Activated naive CD4-positive, alpha-beta T cell treated with anti-CD3 and anti-CD28 coated beads for 36 hours (primary cell): ENCODE measurements around the gene CHAF1B. TPM values are rescaled to one million over a fixed set of nuclear protein-coding genes. Genes with fewer than 3 reads are reported as not detected.

Experiments used
- CTCF ChIA-PET: fragments of 350-600 bp; sonication (Branson Sonifier 250); formaldehyde crosslinking; loops from one replicate; lab custom pipeline; 2021; ENCODE audit warnings: antibody characterized with exemption; lab: Charles Lee
- DNase-seq: peaks from one replicate; pipeline ENCODE4 v3.0.0-alpha.2; 2020
- H3K27ac Mint-ChIP-seq: one replicate; pipeline ENCODE4 v1.8.0; 2021; ENCODE audit warnings: mild to moderate bottlenecking, mixed read lengths
- H3K27me3 Mint-ChIP-seq: one replicate; pipeline ENCODE4 v1.8.0; 2021; ENCODE audit warnings: low read depth, mixed read lengths
- H3K36me3 Mint-ChIP-seq: one replicate; pipeline ENCODE4 v1.8.0; 2021; ENCODE audit warnings: low read depth, mixed read lengths
- H3K4me1 Mint-ChIP-seq: one replicate; pipeline ENCODE4 v1.8.0; 2021; ENCODE audit warnings: low read depth, mixed read lengths
- H3K4me3 Mint-ChIP-seq: one replicate; pipeline ENCODE4 v1.8.0; 2021; ENCODE audit warnings: mild to moderate bottlenecking, moderate library complexity, mixed read lengths
- H3K9me3 Mint-ChIP-seq: one replicate; pipeline ENCODE4 v1.8.0; 2021; ENCODE audit warnings: mixed read lengths
- intact Hi-C: fragments of 100-400 bp; cut with micrococcal nuclease; formaldehyde crosslinking; loops from one replicate; pipeline ENCODE4 v1.15.1; 2023
- total RNA-seq, 2 experiments: library from RNA; stranded (reverse); gene quantifications; one replicate each; pipeline ENCODE4 v1.2.3, GENCODE V29; 2021

Gene CHAF1B
- total RNA-seq, 2 experiments from 2014 or later, result 30.5 to 31.9 TPM

- CTCF ChIA-PET, result interaction anchor here (0.6 to 2.5 kb wide), 2 partner anchors 13 to 258 kb away, joined by 4 to 7 read pairs; no protein-coding TSS in a partner anchor
- Mint-ChIP-seq H3K27me3 (peaks cover 27% of the 10 kb centered on the region), H3K27ac (no peak overlapping the region), H3K4me3 (no peak overlapping the region), H3K4me1 (peaks cover 14% of the 10 kb centered on the region), H3K9me3 (no peaks in the 10 kb centered on the region), H3K36me3 (no peaks in the 10 kb centered on the region)
- intact Hi-C loops, result loop anchor here (2.0 kb wide), 1 partner anchor 290 kb away; no protein-coding TSS in a partner anchor
- no peak for DNase-seq
These were observed 46.1 kb downstream of the CHAF1B start for GRCh38 chr21:36431252-36431651.

GRCh38 chr21:36433059-36433709 is 48.0 kb downstream of the CHAF1B start:
- H3K9me3 Mint-ChIP-seq, result no peaks in the 10 kb centered on the region
- H3K4me1 Mint-ChIP-seq, result peaks cover 14% of the 10 kb centered on the region
- no peak for DNase-seq
- CTCF ChIA-PET, result interaction anchor here (1.5 kb wide), 1 partner anchor 9 kb away, joined by 3 read pairs; no protein-coding TSS in a partner anchor
- H3K27me3 Mint-ChIP-seq, result peaks cover 27% of the 10 kb centered on the region
- no peaks in the 10 kb centered on the region for H3K36me3 Mint-ChIP-seq
- intact Hi-C loops, result no loop called here
- H3K27ac Mint-ChIP-seq, result no peak overlapping the region
- no peak overlapping the region for H3K4me3 Mint-ChIP-seq

GRCh38 chr21:36434144-36434543 is 49.0 kb downstream of the CHAF1B start:
- DNase-seq, result no peak
- Mint-ChIP-seq H3K27ac (no peak overlapping the region), H3K27me3 (peaks cover 27% of the 10 kb centered on the region), H3K4me1 (peaks cover 14% of the 10 kb centered on the region), H3K9me3 (no peaks in the 10 kb centered on the region), H3K4me3 (no peak overlapping the region), H3K36me3 (no peaks in the 10 kb centered on the region)
- intact Hi-C loops, result no loop called here
- CTCF ChIA-PET, result no interaction called here

- Mint-ChIP-seq H3K27me3 (peaks cover 12% of the 10 kb centered on the region), H3K36me3 (no peaks in the 10 kb centered on the region), H3K4me1 (no peaks in the 10 kb centered on the region), H3K27ac (no peak overlapping the region), H3K9me3 (no peaks in the 10 kb centered on the region), H3K4me3 (no peak overlapping the region)
- intact Hi-C loops, result no loop called here
- DNase-seq, result no peak
- CTCF ChIA-PET, result interaction anchor here (0.6 kb wide), 1 partner anchor 227 kb away, joined by 3 read pairs; no protein-coding TSS in a partner anchor
These were observed 51.9 kb downstream of the CHAF1B start for GRCh38 chr21:36436829-36437744.

- no peaks in the 10 kb centered on the region for H3K4me1 Mint-ChIP-seq
- no peak overlapping the region for H3K4me3 Mint-ChIP-seq
- intact Hi-C loops, result no loop called here
- peaks cover 8% of the 10 kb centered on the region for H3K27me3 Mint-ChIP-seq
- CTCF ChIA-PET, result no interaction called here
- no peaks in the 10 kb centered on the region for H3K9me3 Mint-ChIP-seq
- DNase-seq, result no peak
- H3K36me3 Mint-ChIP-seq, result no peaks in the 10 kb centered on the region
- no peak overlapping the region for H3K27ac Mint-ChIP-seq
These were observed 52.5 kb downstream of the CHAF1B start for GRCh38 chr21:36437745-36438128.

DNA sequence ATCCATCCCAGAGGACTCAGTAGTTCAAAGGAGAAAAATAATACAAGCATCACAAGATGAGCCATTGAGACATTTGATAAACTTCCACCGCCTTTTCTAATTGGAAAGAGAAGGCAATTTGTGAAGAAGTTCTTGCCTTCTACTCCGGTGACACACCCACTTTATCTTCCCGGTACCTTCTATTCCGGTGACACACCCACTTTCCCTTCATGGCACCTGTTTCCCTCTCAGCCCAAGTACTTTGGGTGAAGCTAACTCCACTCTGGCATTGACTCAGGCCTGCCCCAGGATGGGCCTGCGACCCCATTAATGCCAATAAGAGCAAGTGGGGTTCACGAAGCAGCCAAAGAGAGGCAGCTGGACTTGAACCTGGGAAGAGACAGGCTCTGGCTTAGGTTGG is 56.5 kb downstream of the CHAF1B start:
- Mint-ChIP-seq H3K9me3 (no peaks in the 10 kb centered on the region), H3K36me3 (no peaks in the 10 kb centered on the region), H3K4me3 (no peak overlapping the region), H3K27me3 (no peaks in the 10 kb centered on the region), H3K4me1 (peaks cover 2% of the 10 kb centered on the region), H3K27ac (no peak overlapping the region)
- CTCF ChIA-PET, result no interaction called here
- DNase-seq, result no peak
- intact Hi-C loops, result no loop called here

GRCh38 chr21:36446301-36446700 is 61.1 kb downstream of the CHAF1B start:
- DNase-seq, result no peak
- no peak overlapping the region for H3K27ac Mint-ChIP-seq
- CTCF ChIA-PET, result interaction anchor here (0.7 kb wide), 1 partner anchor 309 kb away, joined by 4 read pairs; no protein-coding TSS in a partner anchor
- no peaks in the 10 kb centered on the region for H3K36me3 Mint-ChIP-seq
- no peak overlapping the region for H3K4me3 Mint-ChIP-seq
- peaks cover 2% of the 10 kb centered on the region for H3K4me1 Mint-ChIP-seq
- H3K27me3 Mint-ChIP-seq, result no peaks in the 10 kb centered on the region
- intact Hi-C loops, result no loop called here
- no peaks in the 10 kb centered on the region for H3K9me3 Mint-ChIP-seq

GRCh38 chr21:36450511-36450910 is 65.3 kb downstream of the CHAF1B start:
- no peaks in the 10 kb centered on the region for H3K9me3 Mint-ChIP-seq
- H3K27ac Mint-ChIP-seq, result no peak overlapping the region
- no peaks in the 10 kb centered on the region for H3K4me1 Mint-ChIP-seq
- no peaks in the 10 kb centered on the region for H3K36me3 Mint-ChIP-seq
- no peak overlapping the region for H3K4me3 Mint-ChIP-seq
- DNase-seq, result no peak
- no peaks in the 10 kb centered on the region for H3K27me3 Mint-ChIP-seq
- CTCF ChIA-PET, result no interaction called here
- intact Hi-C loops, result no loop called here

DNA sequence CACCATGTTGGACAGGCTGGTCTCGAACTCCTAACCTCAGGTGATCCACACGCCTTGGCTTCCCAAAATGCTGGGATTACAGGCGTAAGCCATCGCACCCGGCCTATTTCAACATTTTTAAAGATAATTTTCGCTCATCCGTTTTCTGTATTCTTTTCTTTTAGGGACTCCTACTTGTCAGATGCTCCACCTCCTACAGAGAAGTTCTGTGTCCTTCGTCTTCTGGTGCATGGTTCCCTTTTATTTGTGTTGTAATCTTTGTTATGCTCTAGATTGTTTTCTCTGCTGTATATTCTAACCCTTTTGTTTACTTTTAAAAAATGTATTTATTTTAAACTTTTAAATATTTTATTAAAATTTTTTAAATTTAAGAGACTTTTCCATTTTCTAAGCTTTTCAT is 66.3 kb downstream of the CHAF1B start:
- Mint-ChIP-seq H3K27me3 (no peaks in the 10 kb centered on the region), H3K4me3 (no peak overlapping the region), H3K4me1 (no peaks in the 10 kb centered on the region), H3K27ac (no peak overlapping the region), H3K36me3 (no peaks in the 10 kb centered on the region), H3K9me3 (no peaks in the 10 kb centered on the region)
- CTCF ChIA-PET, result no interaction called here
- intact Hi-C loops, result no loop called here
- no peak for DNase-seq

DNA sequence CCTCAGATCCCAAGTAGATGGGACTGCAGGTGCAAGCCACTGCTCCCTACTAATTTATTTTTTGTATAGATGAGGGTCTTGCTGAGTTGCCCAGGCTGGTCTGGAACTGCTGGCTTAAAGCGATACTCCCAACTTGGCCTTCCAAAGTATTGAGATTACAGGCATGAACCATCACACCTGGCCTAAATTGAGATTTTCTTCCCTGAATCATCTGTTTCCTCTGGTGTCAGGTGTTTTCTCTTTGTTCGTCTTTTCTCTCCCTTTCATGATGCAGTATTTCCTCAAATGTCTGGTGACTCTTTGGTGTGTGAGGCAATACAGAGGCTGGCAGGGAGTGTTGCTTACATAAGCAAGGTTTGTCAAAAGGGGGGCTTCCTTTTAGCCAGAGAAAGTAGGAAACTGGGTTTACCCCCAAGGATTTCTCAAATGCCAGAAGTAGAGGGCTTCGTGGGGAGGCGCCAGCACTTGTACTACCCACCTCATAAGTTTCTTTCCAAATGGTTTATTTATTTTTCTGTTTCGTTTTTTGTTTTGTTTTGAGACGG is 67.2 kb downstream of the CHAF1B start:
- CTCF ChIA-PET, result no interaction called here
- no peak for DNase-seq
- no peak overlapping the region for H3K4me3 Mint-ChIP-seq
- H3K27me3 Mint-ChIP-seq, result no peaks in the 10 kb centered on the region
- H3K36me3 Mint-ChIP-seq, result no peaks in the 10 kb centered on the region
- intact Hi-C loops, result no loop called here
- no peaks in the 10 kb centered on the region for H3K9me3 Mint-ChIP-seq
- H3K4me1 Mint-ChIP-seq, result no peaks in the 10 kb centered on the region
- no peak overlapping the region for H3K27ac Mint-ChIP-seq

DNA sequence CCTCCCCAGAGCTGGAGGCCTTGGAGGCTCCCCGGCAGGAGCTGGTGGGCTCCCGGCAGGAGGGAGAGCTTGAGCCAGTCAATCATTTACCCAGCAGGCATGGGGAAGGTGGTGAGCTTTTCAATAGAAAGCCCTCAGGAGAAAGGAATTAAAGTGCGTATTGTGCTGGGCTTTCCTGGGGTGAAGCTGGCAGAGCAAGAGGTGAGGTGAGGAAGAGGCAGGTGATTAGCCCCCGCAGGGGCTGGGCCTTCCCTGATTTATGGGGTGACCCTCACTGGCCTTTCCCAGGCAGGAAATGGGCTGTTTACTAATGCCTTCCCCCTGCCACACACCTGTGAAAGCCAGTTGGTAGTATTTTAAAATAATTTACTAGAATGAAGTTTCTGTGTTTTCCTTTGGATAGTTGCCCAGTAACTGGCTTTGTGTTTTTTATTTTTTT is 68.9 kb downstream of the CHAF1B start:
- Mint-ChIP-seq H3K36me3 (no peaks in the 10 kb centered on the region), H3K27me3 (no peaks in the 10 kb centered on the region)
- intact Hi-C loops, result no loop called here

GRCh38 chr21:36454706-36455105 is 69.5 kb downstream of the CHAF1B start:
- Mint-ChIP-seq H3K27ac (no peak overlapping the region), H3K27me3 (no peaks in the 10 kb centered on the region), H3K9me3 (no peaks in the 10 kb centered on the region), H3K4me3 (no peak overlapping the region), H3K36me3 (no peaks in the 10 kb centered on the region), H3K4me1 (no peaks in the 10 kb centered on the region)
- intact Hi-C loops, result no loop called here
- DNase-seq, result no peak
- CTCF ChIA-PET, result interaction anchor here (0.9 kb wide), 1 partner anchor 10 kb away, joined by 4 read pairs; no protein-coding TSS in a partner anchor

More for the DNA sequence above, 68.9 kb downstream of the CHAF1B start:
- Mint-ChIP-seq H3K9me3 (no peaks in the 10 kb centered on the region), H3K4me1 (no peaks in the 10 kb centered on the region), H3K27ac (no peak overlapping the region), H3K4me3 (no peak overlapping the region)
- no peak for DNase-seq
- CTCF ChIA-PET, result no interaction called here
